K562 (cell line): ENCODE measurements around the gene B3GNT9. TPM values are rescaled to one million over a fixed set of nuclear protein-coding genes. Genes with fewer than 3 reads are reported as not detected.

Experiments
- CCAR2 ChIP-seq: fragments of 200-400 bp; formaldehyde crosslinking; IDR thresholded peaks from 2 replicates; pipeline ENCODE4 v1.6.1; 2017; ENCODE audit warnings: mild to moderate bottlenecking, low read depth, low read length
- CHCHD3 ChIP-seq: fragments of 250-450 bp; sonication (Bioruptor Pico); IDR thresholded peaks from 2 replicates; pipeline ENCODE4 v2.1.2; 2022; ENCODE audit warnings: mild to moderate bottlenecking
- GABPB2 ChIP-seq: fragments of 250-450 bp; sonication (Bioruptor Pico); conservative IDR thresholded peaks from 2 replicates; pipeline ENCODE4 v1.5.1; 2021; ENCODE audit warnings: mild to moderate bottlenecking
- HDAC1 ChIP-seq, 2 experiments: fragments of 450-650 bp; IDR thresholded peaks; 2 replicates each; pipeline ENCODE4 v1.6.1; 2016 to 2017; ENCODE audit warnings: inconsistent platforms in 1 of 2, mild to moderate bottlenecking in 1 of 2, moderate library complexity in 1 of 2
- HEY1 ChIP-seq: fragments of 250-450 bp; sonication (Bioruptor Pico); IDR thresholded peaks from 2 replicates; pipeline ENCODE4 v1.5.0; 2020; ENCODE audit warnings: mild to moderate bottlenecking, moderate library complexity, borderline replicate concordance
- ILK ChIP-seq: fragments of 450-650 bp; IDR thresholded peaks from 2 replicates; pipeline ENCODE4 v1.6.1; 2016; ENCODE audit warnings: missing genetic modification characterization, low read depth, mild to moderate bottlenecking, missing compliant biosample characterization, moderate library complexity, borderline replicate concordance
- LARP7 ChIP-seq: fragments of 450-650 bp; IDR thresholded peaks from 2 replicates; pipeline ENCODE4 v1.6.1; 2016
- NCOA2 ChIP-seq, 2 experiments: fragments of 450-650 bp; IDR thresholded peaks; 2 replicates each; pipeline ENCODE4 v1.6.1; 2018; ENCODE audit warnings: mild to moderate bottlenecking in 2 of 2, moderate library complexity in 1 of 2; ENCODE audit not compliant: partially characterized antibody in 2 of 2
- NFE2 ChIP-seq: IDR thresholded peaks from 2 replicates; pipeline ENCODE4 v1.6.1; 2014; ENCODE audit warnings: antibody characterized with exemption, low read depth
- NFRKB ChIP-seq: fragments of 450-650 bp; IDR thresholded peaks from 2 replicates; pipeline ENCODE4 v1.6.1; 2016; ENCODE audit warnings: low read depth
- NFYB ChIP-seq: IDR thresholded peaks from 2 replicates; pipeline ENCODE4 v1.6.1; 2011; ENCODE audit warnings: mild to moderate bottlenecking, moderate library complexity; ENCODE audit not compliant: insufficient read length; ENCODE audit errors: extremely low read depth
- RAD21 ChIP-seq, 2 experiments: fragments of 250-450 bp in 1 of 2; fragments of 450-650 bp in 1 of 2; sonication (Bioruptor Pico) in 1 of 2; formaldehyde crosslinking in 1 of 2; IDR thresholded peaks in 1 of 2; conservative IDR thresholded peaks in 1 of 2; 2 replicates each; pipeline versions ENCODE4 v1.4.0 to v1.8.0; 2020 to 2022; ENCODE audit warnings: mild to moderate bottlenecking in 2 of 2, moderate library complexity in 1 of 2
- RBM25 ChIP-seq: fragments of 200-400 bp; formaldehyde crosslinking; IDR thresholded peaks from 2 replicates; pipeline ENCODE4 v1.6.1; 2018; ENCODE audit warnings: low read length, low read depth, moderate library complexity; ENCODE audit not compliant: severe bottlenecking
- SIRT6 ChIP-seq: IDR thresholded peaks from one replicate; pipeline ENCODE4 v1.6.1; 2012; ENCODE audit warnings: low read depth, mild to moderate bottlenecking, control low read depth, inconsistent platforms, low read length, moderate library complexity
- SMAD2 ChIP-seq: fragments of 150-350 bp; IDR thresholded peaks from 2 replicates; pipeline ENCODE4 v1.6.1; 2014; ENCODE audit warnings: low read depth, mild to moderate bottlenecking, low read length
- TCF7L2 ChIP-seq: fragments of 150-350 bp; IDR thresholded peaks from 2 replicates; pipeline ENCODE4 v1.6.1; 2016; ENCODE audit warnings: low read depth, mild to moderate bottlenecking, low read length, moderate library complexity
- TGIF2 ChIP-seq: sonication (generic); formaldehyde crosslinking; IDR thresholded peaks from 2 replicates; pipeline ENCODE4 v1.8.1; 2022; ENCODE audit warnings: mild to moderate bottlenecking, missing genetic modification reagents, moderate library complexity
- ZNF140 ChIP-seq: fragments of 250-450 bp; sonication (Bioruptor Pico); IDR thresholded peaks from 2 replicates; pipeline ENCODE4 v1.8.0; 2021; ENCODE audit warnings: moderate library complexity, mild to moderate bottlenecking, inconsistent platforms
- ZNF23 ChIP-seq: fragments of 250-450 bp; sonication (Bioruptor Pico); IDR thresholded peaks from 2 replicates; pipeline ENCODE4 v1.4.0; 2020; ENCODE audit warnings: mild to moderate bottlenecking
- ZNF395 ChIP-seq: fragments of 200-800 bp; sonication (Bioruptor generic); IDR thresholded peaks from 2 replicates; pipeline ENCODE4 v1.6.1; 2017; ENCODE audit warnings: missing genetic modification characterization, missing compliant biosample characterization
- polyA plus RNA-seq, 8 experiments: library from polyadenylated mRNA; depleted of rRNA in 4 of 8; stranded (reverse) in 5 of 8; unstranded in 3 of 8; fragments of >200 nt; fragmentation: Nextera tagmentation in 2 of 8; fragmentation: Illumina TruSeq in 1 of 8; extraction: Ambion mirVana in 2 of 8; extraction: Trizol in 1 of 8; gene quantifications; 2 replicates each; pipeline versions ENCODE4 v1.2.1 to v1.2.3, GENCODE V29; 2011 to 2014; ENCODE audit warnings: inconsistent platforms in 1 of 8, missing spikeins in 1 of 8
- total RNA-seq, 7 experiments: library from RNA; depleted of rRNA in 6 of 7; stranded (reverse); fragments of >200 nt in 6 of 7; fragmentation: Illumina TruSeq in 2 of 7; extraction: Trizol in 2 of 7; gene quantifications; 2 replicates each; pipeline versions ENCODE4 v1.2.1 to v1.2.3, GENCODE V29; 2011 to 2021; ENCODE audit warnings: low replicate concordance in 1 of 7
- TF ChIP-seq, protein P1 (sequence below): fragments of 450-650 bp; IDR thresholded peaks from 2 replicates; pipeline ENCODE4 v1.6.1; 2016; ENCODE audit warnings: missing biosample characterization, missing genetic modification characterization

Gene B3GNT9
- total and polyA plus RNA-seq, 9 of the 15 experiments (the other 6 are each of a cell fraction or from before 2014, with no cell fraction given), result 0.01 to 1.8 (median 1.1) TPM; not detected in 1

DNA sequence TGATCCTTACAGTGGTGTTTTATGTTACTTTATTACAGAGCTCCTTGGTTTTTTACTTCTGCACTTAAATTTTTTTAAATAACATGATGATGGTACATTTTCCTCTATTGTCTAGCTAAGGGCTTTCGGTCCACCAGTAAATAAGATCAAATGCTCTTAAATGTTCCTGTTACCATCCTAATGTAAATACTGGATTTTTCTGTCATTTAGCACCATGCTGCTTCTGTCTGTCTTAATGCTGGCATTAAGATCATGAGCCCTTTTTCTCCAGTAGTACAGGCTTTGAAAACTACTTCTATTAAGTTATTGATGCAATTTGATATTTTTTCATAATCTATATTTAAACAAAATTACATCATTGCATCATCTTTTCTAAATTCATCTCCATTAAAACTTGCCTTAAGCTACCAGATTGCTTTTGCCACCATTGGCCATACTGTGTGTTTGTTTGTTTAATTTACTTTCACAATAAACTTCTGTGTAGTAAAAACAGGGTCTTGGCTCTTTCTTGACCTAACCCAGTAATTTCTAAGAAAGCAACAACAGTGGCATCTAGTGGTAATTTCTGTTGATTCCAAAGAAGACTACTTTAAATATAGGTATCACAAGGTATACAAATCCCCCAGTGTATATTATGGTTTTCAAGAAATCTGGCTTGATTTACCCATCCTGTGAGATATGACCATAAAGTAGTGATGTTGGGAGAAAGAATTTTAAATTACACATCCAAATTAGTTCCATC lies 50.1 kb downstream of the B3GNT9 start (continued):
- TF ChIP-seq HDAC1 (IDR thresholded peaks at IDR 0.05) (no peak), ILK (no peak), ZNF23 (CRISPR knock-in tag) (no peak), ZNF140 (CRISPR knock-in tag) (no peak), NCOA2 (IDR thresholded peaks at IDR 0.05; ENCODE audit: partially characterized antibody in 2 of 2) (no peak), HEY1 (no peak), GABPB2 (no peak), SMAD2 (no peak), CCAR2 (no peak), ZNF395 (CRISPR knock-in tag) (no peak), NFRKB (no peak), LARP7 (no peak), NFE2 (no peak), NFYB (no peak), TGIF2 (CRISPR knock-in tag) (no peak), CHCHD3 (no peak), SIRT6 (no peak), TCF7L2 (no peak), RBM25 (no peak), RAD21 (CRISPR knock-in tag; conservative IDR thresholded peaks at IDR 0.05 in 1 of 2, IDR thresholded peaks at IDR 0.05 in 1 of 2) (peak; percentile 37 to 64; a peak in 3 of 4 replicates)
- TF ChIP-seq, protein P1, sequence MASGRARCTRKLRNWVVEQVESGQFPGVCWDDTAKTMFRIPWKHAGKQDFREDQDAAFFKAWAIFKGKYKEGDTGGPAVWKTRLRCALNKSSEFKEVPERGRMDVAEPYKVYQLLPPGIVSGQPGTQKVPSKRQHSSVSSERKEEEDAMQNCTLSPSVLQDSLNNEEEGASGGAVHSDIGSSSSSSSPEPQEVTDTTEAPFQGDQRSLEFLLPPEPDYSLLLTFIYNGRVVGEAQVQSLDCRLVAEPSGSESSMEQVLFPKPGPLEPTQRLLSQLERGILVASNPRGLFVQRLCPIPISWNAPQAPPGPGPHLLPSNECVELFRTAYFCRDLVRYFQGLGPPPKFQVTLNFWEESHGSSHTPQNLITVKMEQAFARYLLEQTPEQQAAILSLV (tag), result peak; percentile 44; the same call in 1 of the 2 replicates
